GM19397 (cell line): ENCODE measurements around the gene RMDN3.

Experiments
- ATAC-seq: cut with Tn5 transposase; IDR thresholded peaks from one replicate; pipeline ENCODE4 v1.9.1; 2021; ENCODE audit warnings: mild to moderate bottlenecking, moderate library complexity; ENCODE audit not compliant: unreplicated experiment

Gene RMDN3

GRCh38 chr15:40750885-40751284, 4.2 kb downstream of the RMDN3 start:
- ATAC-seq = no peak

GRCh38 chr15:40749151-40749630, 5.9 kb downstream of the RMDN3 start:
- no peak for ATAC-seq

GRCh38 chr15:40747685-40748631, 7.1 kb downstream of the RMDN3 start:
- ATAC-seq = no peak

GRCh38 chr15:40746916-40747418, 8.1 kb downstream of the RMDN3 start:
- no peak for ATAC-seq

- ATAC-seq = no peak
Observed at GRCh38 chr15:40744815-40745152, 10.3 kb downstream of the RMDN3 start.

- no peak for ATAC-seq
Observed at GRCh38 chr15:40743921-40744814, 10.9 kb downstream of the RMDN3 start.

GRCh38 chr15:40743485-40743901, 11.6 kb downstream of the RMDN3 start:
- no peak for ATAC-seq

GRCh38 chr15:40739854-40740253, 15.2 kb downstream of the RMDN3 start:
- no peak for ATAC-seq

- ATAC-seq = no peak
Observed at GRCh38 chr15:40739047-40739446, 16.0 kb downstream of the RMDN3 start.

GRCh38 chr15:40737048-40737447, 18.0 kb downstream of the RMDN3 start:
- no peak for ATAC-seq

GRCh38 chr15:40736575-40736974, 18.5 kb downstream of the RMDN3 start:
- no peak for ATAC-seq

GRCh38 chr15:40731034-40731433, 24.0 kb downstream of the RMDN3 start:
- ATAC-seq = no peak

- ATAC-seq = no peak
Observed at GRCh38 chr15:40723919-40724318, 31.1 kb downstream of the RMDN3 start.

- no peak for ATAC-seq
Observed at GRCh38 chr15:40722934-40723333, 32.1 kb downstream of the RMDN3 start.

GRCh38 chr15:40722354-40722753, 32.7 kb downstream of the RMDN3 start:
- no peak for ATAC-seq

GRCh38 chr15:40721701-40722100, 33.4 kb downstream of the RMDN3 start:
- ATAC-seq = no peak

- ATAC-seq = no peak
Observed at GRCh38 chr15:40716165-40716564, 38.9 kb downstream of the RMDN3 start.

GRCh38 chr15:40714144-40714543, 40.9 kb downstream of the RMDN3 start:
- no peak for ATAC-seq

- ATAC-seq = no peak
Observed at GRCh38 chr15:40706121-40706520, 48.9 kb downstream of the RMDN3 start.

- no peak for ATAC-seq
Observed at GRCh38 chr15:40702077-40702476, 53.0 kb downstream of the RMDN3 start.

- no peak for ATAC-seq
Observed at GRCh38 chr15:40697916-40698315, 57.1 kb downstream of the RMDN3 start.
